Chondrocyte (in vitro differentiated cells): ENCODE measurements around the gene SERINC4. TPM values are rescaled to one million over a fixed set of nuclear protein-coding genes. Genes with fewer than 3 reads are reported as not detected.
"Not testable (repeated sequence)": the region's sequence is repeated elsewhere in the genome, so short reads cannot be mapped to it uniquely, and the experiment has no call there.

Experiments used
- DNase-seq: peaks from one replicate; pipeline ENCODE4 v3.0.0; 2021; ENCODE audit warnings: mixed read lengths, low spot score
- H3K27ac Mint-ChIP-seq: one replicate; pipeline ENCODE4 v1.8.0; 2021; ENCODE audit warnings: mild to moderate bottlenecking, moderate library complexity, mixed read lengths; ENCODE audit not compliant: unreplicated experiment
- H3K27me3 Mint-ChIP-seq: 2 replicates; pipeline ENCODE4 v1.8.0; 2021; ENCODE audit warnings: low read depth, mixed read lengths
- H3K36me3 Mint-ChIP-seq: 2 replicates; pipeline ENCODE4 v1.8.0; 2021; ENCODE audit warnings: low read depth, mixed read lengths
- H3K4me1 Mint-ChIP-seq: 2 replicates; pipeline ENCODE4 v1.8.0; 2021; ENCODE audit warnings: low read depth, mild to moderate bottlenecking, mixed read lengths
- H3K4me3 Mint-ChIP-seq: one replicate; pipeline ENCODE4 v1.8.0; 2021; ENCODE audit warnings: mild to moderate bottlenecking, moderate library complexity, mixed read lengths; ENCODE audit not compliant: unreplicated experiment
- H3K9me3 Mint-ChIP-seq: 2 replicates; pipeline ENCODE4 v1.8.0; 2021; ENCODE audit warnings: low read depth, mixed read lengths
- CTCF ChIP-seq: fragments of 200-600 bp; sonication (generic); IDR thresholded peaks from 2 replicates; pipeline ENCODE4 v1.5.0; 2021; ENCODE audit warnings: antibody characterized with exemption, mild to moderate bottlenecking, moderate library complexity
- microRNA-seq: library from miRNA; unstranded; fragments of <30 nt; microRNA quantifications from one replicate; pipeline ENCODE4 v1.2.0, GENCODE V29; 2020; ENCODE audit warnings: borderline number of aligned reads
- total RNA-seq: library from RNA; stranded (reverse); gene quantifications from 3 replicates; pipeline ENCODE4 v1.2.1, GENCODE V29; 2021

Gene SERINC4
- total RNA-seq, 1 donor from 2014 or later: not detected

GRCh38 chr15:43749690-43750345 is 50.2 kb downstream of the SERINC4 start:
- Mint-ChIP-seq H3K36me3 (peaks cover 6% of the 10 kb centered on the region), H3K4me3 (no peak overlapping the region), H3K9me3 (no peaks in the 10 kb centered on the region), H3K27ac (peak overlapping the region; percentile 17), H3K4me1 (peaks cover 38% of the 10 kb centered on the region), H3K27me3 (no peaks in the 10 kb centered on the region)
- DNase-seq: no peak
- no peak for TF ChIP-seq CTCF

GRCh38 chr15:43748376-43748775 is 51.6 kb downstream of the SERINC4 start:
- Mint-ChIP-seq H3K9me3 (no peaks in the 10 kb centered on the region), H3K27ac (peak overlapping the region; percentile 66), H3K4me1 (peaks cover 38% of the 10 kb centered on the region), H3K27me3 (no peaks in the 10 kb centered on the region), H3K4me3 (peak overlapping the region; percentile 90), H3K36me3 (peaks cover 3% of the 10 kb centered on the region)
- DNase-seq: no peak
- no peak for TF ChIP-seq CTCF

GRCh38 chr15:43746903-43747309 is 53.1 kb downstream of the SERINC4 start:
- not testable (repeated sequence) for H3K9me3 Mint-ChIP-seq, H3K27me3 Mint-ChIP-seq, DNase-seq, H3K36me3 Mint-ChIP-seq
- peak overlapping the region; percentile 90 for H3K4me3 Mint-ChIP-seq
- peaks cover 34% of the 10 kb centered on the region for H3K4me1 Mint-ChIP-seq
- peak overlapping the region; percentile 99 for H3K27ac Mint-ChIP-seq

GRCh38 chr15:43746245-43746902 is 53.6 kb downstream of the SERINC4 start, which contains the start of gene PDIA3:
PDIA3 (plus strand) TSS chr15:43746438; CDS start chr15:43746540, 102 bp downstream.
- H3K4me1 Mint-ChIP-seq: peaks cover 31% of the 10 kb centered on the region
- DNase-seq: peak; percentile 95
- peak; percentile 71 for TF ChIP-seq CTCF
- peak within 1 kb of the TSS; percentile 99 for H3K27ac Mint-ChIP-seq
- H3K36me3 Mint-ChIP-seq, H3K27me3 Mint-ChIP-seq, H3K9me3 Mint-ChIP-seq: not testable (repeated sequence)
- H3K4me3 Mint-ChIP-seq: peak within 1 kb of the TSS; percentile 90

Small RNA genes lying within 50 kb of the gene (microRNA-seq; reads per million reads assigned to microRNA genes)
- gene MIR1282: not detected

Other genes starting within 250 kb of the SERINC4 start
- gene PPIP5K1, start 210.0 kb downstream of the SERINC4 start, total RNA-seq: 30.4 to 39.4 TPM (median 31.6 TPM) in 3 replicates
- not detected in 3 replicates for gene CKMT1B, start 206.2 kb downstream of the SERINC4 start, total RNA-seq
- gene STRC, start 181.4 kb downstream of the SERINC4 start, total RNA-seq: 0.20 to 0.87 TPM (median 0.85 TPM) in 3 replicates
- 1.6 to 3.6 TPM (median 3.1 TPM) in 3 replicates for gene CATSPER2, start 151.4 kb downstream of the SERINC4 start, total RNA-seq
- gene CKMT1A, start 106.4 kb downstream of the SERINC4 start, total RNA-seq: not detected in 3 replicates
- gene PDIA3, start 53.8 kb downstream of the SERINC4 start, total RNA-seq: 532 to 1,033 TPM (median 544 TPM) in 3 replicates
- gene ELL3, start 23.3 kb downstream of the SERINC4 start, total RNA-seq: 3.3 to 8.6 TPM (median 3.6 TPM) in 3 replicates
- 1,300 to 1,502 TPM (median 1,498 TPM) in 3 replicates for gene SERF2, start 7.9 kb downstream of the SERINC4 start, total RNA-seq
- 7.9 to 26.1 TPM (median 9.9 TPM) in 3 replicates for gene HYPK, start 379 bp upstream of the SERINC4 start, total RNA-seq
- gene MFAP1, start 24.5 kb upstream of the SERINC4 start, total RNA-seq: 26.2 to 35.0 TPM (median 26.3 TPM) in 3 replicates
- 6.1 to 15.3 TPM (median 6.6 TPM) in 3 replicates for gene WDR76, start 26.8 kb upstream of the SERINC4 start, total RNA-seq